HFFc6 (cell line): ENCODE results near the gene STX8. TPM values are rescaled to one million over a fixed set of nuclear protein-coding genes. Genes with fewer than 3 reads are reported as not detected.

ENCODE experiments used
- DNase-seq: peaks from one replicate; pipeline ENCODE4 v3.0.0-alpha.2; 2018
- H3K27ac Mint-ChIP-seq: 2 replicates; pipeline ENCODE4 v1.8.0; 2020; ENCODE audit warnings: mild to moderate bottlenecking, mixed read lengths
- H3K27me3 Mint-ChIP-seq: 2 replicates; pipeline ENCODE4 v1.8.0; 2021; ENCODE audit warnings: mild to moderate bottlenecking, moderate library complexity, mixed read lengths; ENCODE audit not compliant: insufficient read depth
- H3K36me3 Mint-ChIP-seq: 2 replicates; pipeline ENCODE4 v1.8.0; 2021; ENCODE audit warnings: low read depth, mixed read lengths
- H3K4me1 Mint-ChIP-seq: 2 replicates; pipeline ENCODE4 v1.8.0; 2020; ENCODE audit warnings: low read depth, mixed read lengths
- H3K4me3 Mint-ChIP-seq: 2 replicates; pipeline ENCODE4 v1.8.0; 2020; ENCODE audit warnings: mild to moderate bottlenecking, moderate library complexity, mixed read lengths
- H3K9me3 Mint-ChIP-seq: 2 replicates; pipeline ENCODE4 v1.8.0; 2020; ENCODE audit warnings: mild to moderate bottlenecking, mixed read lengths
- total RNA-seq, 6 experiments: library from RNA; stranded (reverse); fragmentation: NEBNext Ultra II Directional; extraction: Animal tissue kit (Norgen Biotek cat#: 25700); gene quantifications; 2 replicates in 1 of 6; 3 replicates in 5 of 6; pipeline ENCODE4 v1.2.3, GENCODE V29; 2021
- TF ChIP-seq, protein P1 (sequence below): fragments of 200-600 bp; sonication (generic); IDR thresholded peaks from 2 replicates; pipeline ENCODE4 v1.5.0; 2021; ENCODE audit warnings: antibody characterized with exemption, mild to moderate bottlenecking

STX8 gene
- total RNA-seq, 6 experiments from 2014 or later = 48.9 to 73.8 (median 60.9) TPM

DNA sequence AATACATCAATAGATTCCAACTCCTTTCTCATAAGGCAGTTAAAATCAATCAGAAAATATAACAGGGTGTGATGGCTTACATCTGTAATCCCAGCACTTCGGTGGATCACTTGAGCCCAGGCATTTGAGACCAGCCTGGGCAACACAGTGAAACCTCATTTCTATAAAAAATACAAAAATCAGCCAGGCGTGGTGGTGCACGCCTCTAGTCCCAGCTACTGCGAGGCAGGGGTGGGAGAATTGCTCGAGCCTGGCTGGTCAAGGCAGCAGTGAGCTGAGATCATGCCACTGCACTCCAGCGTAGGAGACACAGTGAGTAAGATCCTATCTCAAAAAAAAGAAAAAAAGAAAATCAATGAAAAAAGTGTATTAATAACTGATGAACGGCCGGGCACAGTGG lies 295.7 kb downstream of the STX8 start:
- H3K27ac Mint-ChIP-seq = no peak overlapping the region
- H3K36me3 Mint-ChIP-seq = peaks cover 10% of the 10 kb centered on the region
- H3K27me3 Mint-ChIP-seq = no peaks in the 10 kb centered on the region; the same call in 1 of the 2 replicates
- H3K9me3 Mint-ChIP-seq = peaks cover 16% of the 10 kb centered on the region
- TF ChIP-seq, protein P1, sequence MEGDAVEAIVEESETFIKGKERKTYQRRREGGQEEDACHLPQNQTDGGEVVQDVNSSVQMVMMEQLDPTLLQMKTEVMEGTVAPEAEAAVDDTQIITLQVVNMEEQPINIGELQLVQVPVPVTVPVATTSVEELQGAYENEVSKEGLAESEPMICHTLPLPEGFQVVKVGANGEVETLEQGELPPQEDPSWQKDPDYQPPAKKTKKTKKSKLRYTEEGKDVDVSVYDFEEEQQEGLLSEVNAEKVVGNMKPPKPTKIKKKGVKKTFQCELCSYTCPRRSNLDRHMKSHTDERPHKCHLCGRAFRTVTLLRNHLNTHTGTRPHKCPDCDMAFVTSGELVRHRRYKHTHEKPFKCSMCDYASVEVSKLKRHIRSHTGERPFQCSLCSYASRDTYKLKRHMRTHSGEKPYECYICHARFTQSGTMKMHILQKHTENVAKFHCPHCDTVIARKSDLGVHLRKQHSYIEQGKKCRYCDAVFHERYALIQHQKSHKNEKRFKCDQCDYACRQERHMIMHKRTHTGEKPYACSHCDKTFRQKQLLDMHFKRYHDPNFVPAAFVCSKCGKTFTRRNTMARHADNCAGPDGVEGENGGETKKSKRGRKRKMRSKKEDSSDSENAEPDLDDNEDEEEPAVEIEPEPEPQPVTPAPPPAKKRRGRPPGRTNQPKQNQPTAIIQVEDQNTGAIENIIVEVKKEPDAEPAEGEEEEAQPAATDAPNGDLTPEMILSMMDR = no peak
- no peak for DNase-seq
- H3K4me3 Mint-ChIP-seq = no peak overlapping the region
- peaks cover 4% of the 10 kb centered on the region for H3K4me1 Mint-ChIP-seq

DNA sequence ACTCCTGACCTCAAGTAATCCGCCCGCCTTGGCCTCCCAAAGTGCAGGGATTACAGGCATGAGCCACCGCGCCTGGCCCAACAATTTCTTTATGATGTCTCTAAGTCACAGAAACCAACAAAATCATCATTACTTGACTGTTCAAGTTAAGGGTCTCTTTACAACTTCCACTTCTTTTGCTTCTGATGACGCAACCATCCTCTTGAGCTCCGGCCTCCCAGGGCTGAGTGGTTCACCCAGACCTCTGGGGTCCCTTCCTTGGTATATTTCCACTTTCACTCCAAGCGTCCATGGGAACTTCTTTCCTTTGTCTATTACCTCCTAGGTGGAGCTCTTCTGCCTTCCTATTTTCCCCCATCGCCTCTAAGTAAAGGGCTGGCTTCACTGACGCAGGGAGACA lies 300.6 kb downstream of the STX8 start:
- peaks cover 12% of the 10 kb centered on the region for H3K9me3 Mint-ChIP-seq
- no peaks in the 10 kb centered on the region for H3K27me3 Mint-ChIP-seq
- no peak overlapping the region for H3K27ac Mint-ChIP-seq
- H3K4me1 Mint-ChIP-seq = no peaks in the 10 kb centered on the region
- H3K4me3 Mint-ChIP-seq = no peak overlapping the region
- DNase-seq = no peak
- TF ChIP-seq, protein P1 = no peak
- peaks cover 4% of the 10 kb centered on the region; the same call in 1 of the 2 replicates for H3K36me3 Mint-ChIP-seq

DNA sequence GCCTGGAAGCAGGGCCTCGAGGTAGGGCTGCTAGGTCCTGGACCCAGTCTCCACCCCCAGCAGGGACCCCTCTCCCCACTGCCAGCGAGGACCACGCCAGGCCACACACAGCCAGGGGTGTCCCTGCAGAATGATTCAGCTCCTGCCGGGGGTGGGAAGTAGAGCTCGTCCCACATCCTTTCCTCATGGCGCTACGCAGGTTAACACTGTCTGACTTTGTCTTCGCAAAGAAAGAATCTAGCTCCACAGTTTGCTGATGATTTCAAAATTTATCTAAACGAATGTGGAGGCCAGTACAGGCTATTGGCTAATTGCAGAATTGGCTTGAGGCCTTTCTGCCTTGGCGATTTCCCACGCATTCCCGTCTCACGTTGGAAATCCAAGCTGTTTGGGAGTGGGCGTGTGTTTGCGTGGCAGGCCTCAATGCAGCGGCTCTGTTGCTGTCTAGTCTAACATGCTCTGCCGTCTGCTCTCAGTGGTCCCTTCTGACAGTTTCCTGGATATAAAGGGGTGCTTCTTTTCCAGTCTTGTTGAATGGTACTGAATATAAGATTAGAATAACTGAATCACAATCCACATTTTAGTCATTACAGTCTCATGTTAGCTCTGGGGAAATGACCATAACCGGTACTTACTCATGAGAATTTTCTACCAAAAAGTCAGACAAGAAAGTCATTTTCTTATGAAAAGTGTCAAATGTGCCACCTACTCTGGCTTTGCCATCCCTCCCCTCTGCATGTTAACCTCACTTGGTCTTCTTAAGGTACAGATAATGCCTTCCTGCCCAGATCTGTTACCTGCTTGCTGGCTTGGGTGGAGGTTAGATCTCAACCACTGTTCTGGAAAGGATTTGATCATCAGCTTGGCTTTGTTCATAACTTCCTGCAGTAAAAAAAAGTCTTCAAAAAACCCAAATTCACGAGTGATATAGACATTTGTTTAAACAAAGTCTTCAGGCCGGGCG lies 301.9 kb downstream of the STX8 start:
- no peak overlapping the region for H3K27ac Mint-ChIP-seq
- TF ChIP-seq, protein P1 = no peak
- H3K27me3 Mint-ChIP-seq = no peaks in the 10 kb centered on the region
- H3K9me3 Mint-ChIP-seq = peaks cover 12% of the 10 kb centered on the region
- H3K36me3 Mint-ChIP-seq = peaks cover 4% of the 10 kb centered on the region; the same call in 1 of the 2 replicates
- no peak for DNase-seq
- no peak overlapping the region for H3K4me3 Mint-ChIP-seq
- H3K4me1 Mint-ChIP-seq = no peaks in the 10 kb centered on the region

DNA sequence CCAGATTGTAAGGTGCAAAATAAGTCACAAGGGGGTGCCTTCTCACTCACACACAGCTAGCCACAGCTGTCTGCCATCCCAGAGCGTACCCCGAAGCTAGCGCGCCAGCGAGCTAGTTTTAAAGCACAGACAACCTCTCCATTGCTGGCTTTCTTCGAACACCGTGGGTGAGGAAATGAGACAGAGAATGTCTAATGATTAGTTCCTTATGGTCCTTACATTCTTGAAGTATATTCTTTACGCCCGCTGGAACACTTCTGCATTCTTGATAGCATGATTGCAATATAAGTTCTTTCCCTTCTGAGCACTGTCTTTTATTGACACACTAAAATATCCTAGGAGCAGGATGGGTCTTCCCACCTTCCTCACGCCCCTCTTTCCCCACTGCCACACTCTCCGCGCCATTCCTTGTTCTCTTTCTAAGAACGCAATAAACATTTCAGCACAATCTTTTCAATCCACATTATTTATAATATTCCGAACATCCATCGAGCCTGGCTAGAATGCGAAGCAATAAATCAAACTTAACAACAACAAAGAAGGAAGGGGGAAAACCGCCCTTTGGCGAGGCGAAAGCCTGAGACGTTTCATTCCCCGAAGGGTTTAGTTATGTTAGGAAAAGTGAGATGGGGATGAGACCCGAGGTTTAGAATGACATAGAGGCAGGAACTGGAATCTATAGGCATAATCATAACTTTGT lies 303.0 kb downstream of the STX8 start:
- DNase-seq = no peak
- Mint-ChIP-seq H3K27ac (no peak overlapping the region), H3K27me3 (no peaks in the 10 kb centered on the region), H3K4me3 (no peak overlapping the region), H3K36me3 (peaks cover 3% of the 10 kb centered on the region; the same call in 1 of the 2 replicates), H3K4me1 (no peaks in the 10 kb centered on the region), H3K9me3 (peaks cover 9% of the 10 kb centered on the region)
- TF ChIP-seq, protein P1 = no peak

DNA sequence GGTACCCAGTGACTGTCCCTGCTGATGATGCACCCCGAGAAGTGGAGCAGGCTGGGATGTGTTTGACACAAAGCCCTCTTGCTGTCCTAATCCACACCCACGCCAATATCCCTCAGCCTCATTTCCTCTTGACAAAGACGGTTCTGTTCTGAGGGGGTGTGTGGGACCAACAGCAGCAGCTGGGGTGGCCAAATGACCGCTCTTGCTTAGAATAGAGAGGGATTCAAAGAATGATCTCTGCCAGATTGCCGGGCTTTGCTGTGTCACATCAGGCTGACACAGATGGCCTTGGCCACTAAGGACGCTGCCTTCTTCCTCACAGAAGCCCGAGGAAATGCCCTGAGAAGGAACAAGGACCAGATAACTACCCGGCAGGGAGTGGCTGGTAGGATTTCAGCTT lies 303.6 kb downstream of the STX8 start:
- H3K9me3 Mint-ChIP-seq = peaks cover 11% of the 10 kb centered on the region
- peaks cover 5% of the 10 kb centered on the region; the same call in 1 of the 2 replicates for H3K36me3 Mint-ChIP-seq
- no peaks in the 10 kb centered on the region for H3K27me3 Mint-ChIP-seq
- no peaks in the 10 kb centered on the region for H3K4me1 Mint-ChIP-seq
- TF ChIP-seq, protein P1 = no peak
- no peak for DNase-seq
- H3K27ac Mint-ChIP-seq = no peak overlapping the region
- no peak overlapping the region for H3K4me3 Mint-ChIP-seq
